ENCODE measurements around the gene MYBPHL. TPM values are rescaled to one million over a fixed set of nuclear protein-coding genes. Genes with fewer than 3 reads are reported as not detected.

The MYBPHL gene
- total RNA-seq, 1 donor from 2014 or later = not detected

- no peak for TF ChIP-seq CTCF (IDR thresholded peaks at IDR 0.05; ENCODE audit: unreplicated experiment)
- Mint-ChIP-seq H3K4me3 (no peak overlapping the region), H3K9me3 (no peaks in the 10 kb centered on the region), H3K27me3 (ENCODE audit: low read depth) (no peaks in the 10 kb centered on the region), H3K27ac (no peak overlapping the region), H3K4me1 (peaks cover 18% of the 10 kb centered on the region), H3K36me3 (peaks cover 11% of the 10 kb centered on the region)
- no peak for DNase-seq (ENCODE audit: low spot score in 2 of 2, unreplicated experiment in 2 of 2)
Observed at GRCh38 chr1:109269212-109269980, 37.4 kb downstream of the MYBPHL start.

- peaks cover 13% of the 10 kb centered on the region for H3K4me1 Mint-ChIP-seq
- no peaks in the 10 kb centered on the region for H3K9me3 Mint-ChIP-seq
- no peak overlapping the region for H3K4me3 Mint-ChIP-seq
- no peaks in the 10 kb centered on the region for H3K27me3 Mint-ChIP-seq (ENCODE audit: low read depth)
- DNase-seq (ENCODE audit: low spot score in 2 of 2, unreplicated experiment in 2 of 2) = no peak
- H3K27ac Mint-ChIP-seq = no peak overlapping the region
- peaks cover 11% of the 10 kb centered on the region for H3K36me3 Mint-ChIP-seq
- TF ChIP-seq CTCF (IDR thresholded peaks at IDR 0.05; ENCODE audit: unreplicated experiment) = no peak
Observed at GRCh38 chr1:109268431-109269211, 38.2 kb downstream of the MYBPHL start.

GRCh38 chr1:109267743-109268300 lies 39.0 kb downstream of the MYBPHL start:
- H3K4me1 Mint-ChIP-seq = peaks cover 12% of the 10 kb centered on the region
- H3K4me3 Mint-ChIP-seq = no peak overlapping the region
- no peaks in the 10 kb centered on the region for H3K27me3 Mint-ChIP-seq (ENCODE audit: low read depth)
- no peak for DNase-seq (ENCODE audit: low spot score in 2 of 2, unreplicated experiment in 2 of 2)
- H3K27ac Mint-ChIP-seq = no peak overlapping the region
- H3K9me3 Mint-ChIP-seq = no peaks in the 10 kb centered on the region
- TF ChIP-seq CTCF (IDR thresholded peaks at IDR 0.05; ENCODE audit: unreplicated experiment) = no peak
- H3K36me3 Mint-ChIP-seq = peaks cover 11% of the 10 kb centered on the region

- H3K4me3 Mint-ChIP-seq = no peak overlapping the region
- no peaks in the 10 kb centered on the region for H3K9me3 Mint-ChIP-seq
- H3K4me1 Mint-ChIP-seq = peaks cover 5% of the 10 kb centered on the region
- TF ChIP-seq CTCF (IDR thresholded peaks at IDR 0.05; ENCODE audit: unreplicated experiment) = no peak
- DNase-seq (ENCODE audit: low spot score in 2 of 2, unreplicated experiment in 2 of 2) = no peak
- H3K36me3 Mint-ChIP-seq = peaks cover 11% of the 10 kb centered on the region
- no peaks in the 10 kb centered on the region for H3K27me3 Mint-ChIP-seq (ENCODE audit: low read depth)
- H3K27ac Mint-ChIP-seq = no peak overlapping the region
Observed at GRCh38 chr1:109266965-109267364, 39.8 kb downstream of the MYBPHL start.

GRCh38 chr1:109265741-109266330 lies 41.0 kb downstream of the MYBPHL start:
- Mint-ChIP-seq H3K27ac (no peak overlapping the region), H3K27me3 (ENCODE audit: low read depth) (no peaks in the 10 kb centered on the region), H3K36me3 (peaks cover 8% of the 10 kb centered on the region), H3K9me3 (no peaks in the 10 kb centered on the region), H3K4me3 (no peak overlapping the region), H3K4me1 (peaks cover 5% of the 10 kb centered on the region)
- TF ChIP-seq CTCF (IDR thresholded peaks at IDR 0.05; ENCODE audit: unreplicated experiment) = no peak
- no peak for DNase-seq (ENCODE audit: low spot score in 2 of 2, unreplicated experiment in 2 of 2)

Measured in mesothelial cell of epicardium (in vitro differentiated cells).